HG03196 (cell line): ENCODE data around the gene NR1H2.
A peak's percentile ranks its signal among the peaks of the same experiment; 100 is the strongest.

ENCODE experiments used
- ATAC-seq: cut with Tn5 transposase; IDR thresholded peaks from one replicate; pipeline ENCODE4 v1.9.1; 2021; ENCODE audit not compliant: unreplicated experiment

The NR1H2 gene

DNA sequence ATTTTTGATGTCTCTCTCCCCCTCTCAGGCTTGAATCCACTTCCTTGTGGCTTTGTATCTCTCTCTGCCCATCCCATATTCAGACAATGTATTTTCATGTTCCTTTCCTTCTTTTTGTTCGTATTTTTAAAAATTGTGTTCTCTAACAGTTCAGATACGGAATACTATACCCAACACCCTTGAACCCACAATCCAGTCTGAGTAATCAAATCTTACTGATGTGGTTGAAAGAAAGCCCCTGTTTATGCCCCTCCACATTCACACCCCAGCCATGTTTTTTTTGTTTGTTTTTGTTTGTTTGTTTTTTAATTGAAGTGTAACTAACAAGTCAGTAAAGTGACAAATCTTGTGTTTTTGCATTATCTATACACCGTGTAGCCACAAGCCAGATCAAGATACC lies 43.9 kb downstream of the NR1H2 start:
- no peak for ATAC-seq

DNA sequence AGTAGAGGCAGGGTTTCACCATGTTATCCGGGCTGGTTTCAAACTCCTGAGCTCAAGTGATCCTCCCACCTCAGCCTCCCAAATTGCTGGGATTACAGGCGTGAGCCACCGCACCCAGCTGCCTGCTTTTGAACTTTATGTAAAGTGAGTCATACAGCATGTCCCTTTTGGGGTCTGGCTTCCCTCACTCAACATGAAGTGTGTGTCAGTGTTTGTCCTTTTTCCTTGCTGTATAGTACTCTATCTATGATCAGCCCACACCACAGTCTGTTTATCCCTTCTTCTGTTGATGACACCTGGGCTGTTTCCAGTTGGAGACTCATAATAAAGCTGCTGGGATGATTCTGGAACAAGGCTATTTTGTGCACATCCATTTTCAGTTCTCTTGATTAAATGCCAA lies 44.6 kb downstream of the NR1H2 start:
- ATAC-seq: no peak

DNA sequence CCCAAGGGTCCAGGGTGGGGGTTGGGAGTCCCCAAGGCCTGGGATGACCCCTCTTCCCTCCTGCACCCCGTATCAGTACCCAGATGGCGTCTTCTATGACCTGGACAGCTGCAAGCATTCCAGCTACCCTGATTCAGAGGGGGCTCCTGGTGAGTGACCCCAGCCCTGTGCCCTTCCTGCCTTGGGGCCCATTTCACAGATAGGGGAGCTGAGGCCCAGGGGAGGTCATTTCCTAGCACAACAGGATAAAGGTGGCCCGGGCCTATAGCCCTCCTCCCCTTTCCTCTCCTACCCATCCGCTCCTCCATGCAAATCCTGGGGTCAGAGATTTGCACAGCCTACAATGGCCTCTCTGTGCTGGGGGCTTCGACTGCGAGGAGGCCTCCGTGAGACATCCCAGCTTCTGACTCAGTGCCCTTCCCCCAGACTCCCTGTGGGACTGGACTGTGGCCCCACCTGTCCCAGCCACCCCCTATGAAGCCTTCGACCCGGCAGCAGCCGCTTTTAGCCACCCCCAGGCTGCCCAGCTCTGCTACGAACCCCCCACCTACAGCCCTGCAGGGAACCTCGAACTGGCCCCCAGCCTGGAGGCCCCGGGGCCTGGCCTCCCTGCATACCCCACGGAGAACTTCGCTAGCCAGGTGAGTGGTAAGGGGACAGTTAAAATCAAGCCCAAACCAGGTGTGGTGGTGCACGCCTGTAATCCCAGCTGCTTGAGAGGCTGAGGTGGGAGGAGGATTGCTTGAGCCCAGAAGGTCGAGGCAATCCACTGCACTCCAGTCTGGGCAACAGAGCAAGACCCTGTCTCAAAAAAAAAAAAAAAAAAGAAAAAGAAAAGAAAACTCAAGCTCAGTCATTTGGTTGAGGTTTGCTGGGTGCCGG lies 46.4 kb downstream of the NR1H2 start:
- no peak for ATAC-seq

DNA sequence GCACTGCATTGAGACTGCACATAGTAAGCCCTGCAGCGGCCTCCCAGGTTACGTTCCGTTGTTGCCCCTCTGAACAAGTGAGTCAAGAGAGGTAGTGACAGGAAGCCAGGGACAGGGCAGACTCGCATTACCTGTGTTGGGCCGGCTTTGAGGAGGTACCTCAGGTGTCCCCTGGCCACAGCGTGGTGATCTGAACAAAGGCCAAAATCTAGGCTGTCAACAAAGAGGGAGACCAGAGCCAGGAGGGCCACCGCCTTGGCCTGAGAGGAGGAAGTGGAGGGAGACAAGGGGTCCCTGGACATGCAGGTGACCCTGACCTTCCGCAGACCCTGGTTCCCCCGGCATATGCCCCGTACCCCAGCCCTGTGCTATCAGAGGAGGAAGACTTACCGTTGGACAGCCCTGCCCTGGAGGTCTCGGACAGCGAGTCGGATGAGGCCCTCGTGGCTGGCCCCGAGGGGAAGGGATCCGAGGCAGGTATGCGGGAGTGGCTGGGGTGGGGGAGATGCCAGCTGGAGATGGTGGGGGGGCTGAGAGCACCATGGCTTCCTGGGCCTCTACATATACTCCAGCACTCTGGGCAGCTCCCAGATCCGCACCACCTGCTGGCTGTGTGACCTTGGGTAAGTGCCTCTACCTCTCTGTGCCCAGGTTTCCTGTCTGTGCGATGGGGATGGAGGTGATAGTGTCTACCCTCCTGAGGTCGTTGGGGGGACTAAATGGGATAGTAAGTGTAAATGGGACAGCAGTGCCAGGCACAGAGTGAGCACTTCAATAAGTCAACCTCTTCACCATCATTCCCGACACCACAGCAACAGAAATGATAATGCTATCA lies 47.2 kb downstream of the NR1H2 start:
- no peak for ATAC-seq

DNA sequence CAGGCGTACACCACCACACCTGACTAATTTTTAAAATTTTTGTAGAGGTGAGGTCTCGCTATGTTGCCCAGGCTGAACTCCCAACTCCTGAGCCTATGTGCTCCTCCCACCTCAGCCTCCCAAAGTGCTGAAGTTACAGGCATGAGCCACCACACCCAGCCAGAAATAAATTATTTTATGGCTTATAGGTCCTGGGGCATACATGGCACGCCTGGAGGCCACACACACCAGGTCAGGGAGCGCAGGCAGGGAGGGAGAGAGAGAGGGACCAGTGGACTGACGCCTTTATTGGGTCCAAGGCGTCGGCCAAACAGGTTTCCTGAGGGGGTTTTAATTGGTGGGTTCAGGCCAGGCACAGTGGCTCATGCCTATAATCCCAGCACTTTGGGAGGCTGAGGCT lies 49.3 kb downstream of the NR1H2 start:
- ATAC-seq: no peak

DNA sequence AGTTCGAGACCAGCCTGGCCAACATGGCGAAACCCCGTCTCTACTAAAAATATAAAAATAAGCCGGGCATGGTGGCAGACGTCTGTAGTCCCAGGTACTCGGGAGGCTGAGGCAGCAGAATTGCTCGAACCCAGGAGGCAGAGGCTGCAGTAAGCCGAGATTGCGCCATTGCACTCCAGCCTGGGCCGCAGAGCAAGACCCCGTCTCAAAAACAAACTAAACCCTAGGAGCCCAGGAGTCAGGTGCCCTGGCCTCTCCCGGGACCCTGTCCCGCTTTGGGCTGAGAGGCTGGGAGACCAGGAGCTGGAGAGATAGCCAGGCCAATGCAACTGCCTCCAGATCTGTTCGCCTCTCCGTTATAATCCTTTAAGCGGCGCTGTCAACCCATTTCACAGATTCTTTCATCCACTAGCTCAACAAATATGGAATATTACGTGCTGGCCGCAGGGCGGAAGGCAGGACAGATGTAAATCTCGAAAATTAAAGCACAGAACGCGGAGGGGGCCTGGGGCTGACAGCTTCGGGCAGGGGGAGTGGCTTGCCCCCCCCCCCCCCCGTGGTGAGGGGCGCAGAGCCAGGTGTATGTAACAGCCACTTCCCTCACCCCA lies 51.2 kb downstream of the NR1H2 start:
- no peak for ATAC-seq

DNA sequence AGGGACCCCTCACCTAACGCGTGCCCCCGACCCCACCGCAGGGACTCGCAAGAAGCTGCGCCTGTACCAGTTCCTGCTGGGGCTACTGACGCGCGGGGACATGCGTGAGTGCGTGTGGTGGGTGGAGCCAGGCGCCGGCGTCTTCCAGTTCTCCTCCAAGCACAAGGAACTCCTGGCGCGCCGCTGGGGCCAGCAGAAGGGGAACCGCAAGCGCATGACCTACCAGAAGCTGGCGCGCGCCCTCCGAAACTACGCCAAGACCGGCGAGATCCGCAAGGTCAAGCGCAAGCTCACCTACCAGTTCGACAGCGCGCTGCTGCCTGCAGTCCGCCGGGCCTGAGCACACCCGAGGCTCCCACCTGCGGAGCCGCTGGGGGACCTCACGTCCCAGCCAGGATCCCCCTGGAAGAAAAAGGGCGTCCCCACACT lies 51.8 kb downstream of the NR1H2 start:
- no peak for ATAC-seq

DNA sequence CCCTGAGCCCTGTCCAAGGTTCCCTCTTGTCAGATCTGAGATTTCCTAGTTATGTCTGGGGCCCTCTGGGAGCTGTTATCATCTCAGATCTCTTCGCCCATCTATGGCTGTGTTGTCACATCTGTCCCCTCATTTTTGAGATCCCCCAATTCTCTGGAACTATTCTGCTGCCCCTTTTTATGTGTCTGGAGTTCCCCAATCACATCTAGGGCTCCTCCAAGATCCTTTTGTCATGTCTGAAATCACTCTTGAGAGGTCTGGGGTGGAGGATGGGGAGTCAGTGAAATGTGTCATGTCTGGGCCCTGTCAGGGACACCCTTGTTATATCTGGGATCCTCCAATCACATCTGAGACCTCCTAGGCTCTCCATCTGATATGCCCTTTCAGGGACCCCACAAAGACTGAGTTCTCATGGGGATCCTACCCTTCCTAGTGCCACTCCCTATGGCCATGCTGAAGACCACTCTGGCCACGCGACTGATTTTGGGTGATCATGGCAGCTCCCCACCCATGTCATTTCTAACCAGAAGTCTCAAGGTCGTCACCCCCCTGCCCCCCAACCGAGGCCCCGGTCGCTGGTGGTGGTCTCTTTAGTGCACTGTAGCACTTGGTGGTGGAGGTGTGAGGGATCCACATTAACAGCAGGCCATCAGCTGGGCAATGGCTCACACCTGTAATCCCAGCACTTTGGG lies 52.7 kb downstream of the NR1H2 start:
- no peak for ATAC-seq

DNA sequence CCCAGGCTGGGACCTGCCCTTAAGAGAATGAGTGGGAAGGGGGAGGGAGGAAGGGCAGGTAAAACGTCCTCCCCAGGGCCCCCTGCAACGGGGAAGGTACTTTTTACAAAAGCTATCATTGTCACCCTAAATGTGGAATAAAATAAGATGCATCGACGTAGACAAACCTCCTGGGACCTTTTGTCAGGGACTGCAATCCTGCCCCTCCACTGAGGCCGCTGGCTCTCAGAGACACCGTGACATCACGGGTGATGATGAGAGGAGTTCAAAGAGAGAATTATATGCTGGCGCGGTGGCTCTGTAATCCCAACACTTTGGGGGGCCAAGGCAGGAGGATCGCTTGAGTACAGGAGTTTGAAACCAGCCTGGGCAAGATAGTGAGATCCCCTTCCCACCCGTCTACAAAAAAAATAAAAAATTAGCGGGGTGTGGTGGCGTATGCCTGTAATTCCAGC lies 54.7 kb downstream of the NR1H2 start:
- ATAC-seq: no peak

DNA sequence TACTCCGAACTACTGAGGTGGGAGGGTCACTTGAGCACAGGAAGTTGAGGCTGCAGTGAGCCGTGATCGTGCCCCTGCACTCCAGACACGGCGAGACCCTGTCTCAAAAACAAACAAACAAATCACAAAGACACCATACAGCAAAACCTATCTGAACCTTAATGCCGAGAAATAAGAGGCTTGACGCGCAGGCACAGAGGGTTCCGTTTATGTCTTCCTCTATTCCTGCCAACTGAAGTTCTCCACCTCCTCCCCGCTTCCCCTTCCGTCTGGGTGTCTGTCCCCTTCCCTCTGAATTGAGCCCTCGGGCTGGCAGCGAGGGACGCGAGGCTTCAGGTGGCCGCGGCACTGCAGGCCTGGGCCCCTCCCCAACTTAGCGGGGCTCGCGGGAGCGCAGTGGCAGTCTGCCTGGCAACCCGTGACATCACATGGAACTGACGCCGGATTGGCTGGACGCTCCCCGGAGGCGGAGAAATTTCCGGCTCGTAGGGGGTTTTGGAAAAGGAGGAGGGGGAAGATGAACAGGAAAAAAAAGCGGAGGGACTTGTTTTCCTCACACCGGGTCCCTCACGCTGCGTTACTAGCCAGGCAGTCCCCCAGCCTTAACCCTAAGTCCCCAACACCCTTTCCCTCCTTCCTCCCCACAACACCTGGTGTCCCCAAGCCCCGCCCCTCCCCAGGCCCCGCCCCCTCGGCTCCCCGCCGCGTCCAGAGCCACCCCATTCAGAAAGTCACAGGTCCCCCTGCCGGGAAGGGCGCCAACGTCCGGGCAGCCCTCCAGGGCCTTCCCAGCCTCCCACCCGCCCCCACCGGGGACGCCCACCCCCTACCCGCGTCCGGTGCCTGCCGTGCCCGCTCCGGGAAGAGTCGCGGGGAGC lies 55.3 kb downstream of the NR1H2 start:
- ATAC-seq: peak; percentile 71

DNA sequence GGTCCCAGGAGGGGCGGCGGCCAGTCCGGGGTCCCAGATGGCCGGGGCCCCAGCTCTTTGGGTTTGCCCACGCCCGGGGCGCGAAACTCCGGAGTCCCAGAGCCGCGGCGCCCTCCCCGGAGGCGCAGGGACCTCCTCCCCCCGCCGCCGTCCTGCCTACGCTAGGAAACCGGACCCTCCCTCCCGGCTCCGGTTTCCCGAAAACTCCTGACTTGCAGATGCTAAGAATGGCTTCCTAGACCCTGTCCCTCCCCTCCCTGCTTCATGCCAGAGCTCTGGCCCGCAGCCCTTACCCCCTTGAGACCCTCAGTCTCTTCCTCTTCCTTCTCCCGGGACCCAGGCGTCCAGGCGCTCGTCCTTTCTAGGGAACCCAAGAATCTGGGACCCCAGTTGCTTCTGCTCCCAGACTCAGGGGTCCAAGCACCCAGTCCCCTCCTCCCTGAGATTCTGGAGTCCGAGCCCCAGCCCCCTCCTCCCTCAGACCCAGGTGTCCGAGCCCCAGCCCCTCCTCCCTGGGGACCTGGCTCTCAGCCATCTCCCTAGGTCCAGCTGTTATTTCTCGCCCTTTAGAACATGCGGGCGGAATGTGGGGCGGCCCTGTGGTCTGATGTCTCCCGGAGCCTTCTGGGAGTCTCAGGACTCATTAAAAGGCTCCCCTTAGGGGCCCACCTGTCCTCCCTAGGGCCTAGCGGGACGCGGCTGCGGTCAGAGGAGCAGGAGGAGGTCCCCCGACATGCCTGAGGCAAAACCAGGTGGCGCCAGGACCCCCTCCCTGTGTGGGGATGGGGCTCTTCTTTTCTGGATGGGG lies 56.2 kb downstream of the NR1H2 start, which contains the start of gene MYBPC2:
TSS of gene MYBPC2 (plus strand) at position 672 of the 808 bp plus-strand sequence. CDS start at position 734, 62 bp downstream.
- ATAC-seq: no peak
